NCI-H2196 treated with DMSO at 0.1 percent for 48 hours (cell line): ENCODE results near the gene ANKRD34B.
"Not testable (repeated sequence)": the region's sequence is repeated elsewhere in the genome, so short reads cannot be mapped to it uniquely, and the experiment has no call there.

Experiments
- DNase-seq: peaks from one replicate; lab custom pipeline; 2025; ENCODE audit not compliant: unreplicated experiment; lab: John Stamatoyannopoulos, UW

ANKRD34B gene

DNA sequence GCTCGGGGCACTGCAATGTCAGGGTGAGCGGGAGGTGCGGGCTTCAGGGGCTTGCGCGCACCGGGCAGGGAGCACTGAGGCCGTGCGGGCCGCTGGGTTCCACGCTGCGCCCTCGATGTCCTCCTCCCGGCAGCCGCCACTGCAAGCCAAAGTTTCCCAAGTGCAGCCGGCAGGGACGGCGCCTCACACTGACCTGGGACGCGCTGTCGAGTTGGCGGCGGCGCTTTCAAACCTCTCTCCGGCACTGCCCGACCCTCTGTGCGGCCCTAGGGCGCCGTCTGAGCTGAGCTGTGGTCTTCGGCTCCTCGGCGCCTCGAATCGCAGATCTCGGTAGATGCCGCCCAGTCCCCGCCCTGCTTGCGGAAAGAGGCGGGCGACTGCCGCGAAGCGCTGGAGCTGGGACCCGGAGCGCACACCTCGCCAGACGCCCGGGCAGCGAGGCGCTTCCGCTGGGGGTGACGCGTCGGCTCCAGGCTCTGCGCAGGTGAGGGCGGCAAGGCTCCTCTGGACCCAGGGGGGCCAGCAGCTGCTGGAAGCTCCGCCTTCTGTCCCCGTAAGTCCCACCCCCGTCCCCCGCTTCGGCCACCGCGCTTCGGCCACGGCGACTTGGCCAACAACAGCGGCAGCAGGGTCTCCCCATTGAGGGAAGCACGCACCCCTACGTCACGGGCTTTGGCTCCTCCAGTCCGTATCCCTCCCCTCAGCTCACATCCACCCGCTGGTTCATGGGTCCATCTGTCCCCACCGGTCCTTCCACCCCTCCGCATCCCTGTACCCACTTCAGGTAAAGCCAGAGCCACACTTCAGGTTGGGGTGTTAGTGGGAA, at the start of gene ANKRD34B:
TSS of gene ANKRD34B (minus strand) at position 320 of the 826 bp plus-strand sequence. CDS start 10,261 bp downstream, outside the sequence.
- DNase-seq, result no peak

DNA sequence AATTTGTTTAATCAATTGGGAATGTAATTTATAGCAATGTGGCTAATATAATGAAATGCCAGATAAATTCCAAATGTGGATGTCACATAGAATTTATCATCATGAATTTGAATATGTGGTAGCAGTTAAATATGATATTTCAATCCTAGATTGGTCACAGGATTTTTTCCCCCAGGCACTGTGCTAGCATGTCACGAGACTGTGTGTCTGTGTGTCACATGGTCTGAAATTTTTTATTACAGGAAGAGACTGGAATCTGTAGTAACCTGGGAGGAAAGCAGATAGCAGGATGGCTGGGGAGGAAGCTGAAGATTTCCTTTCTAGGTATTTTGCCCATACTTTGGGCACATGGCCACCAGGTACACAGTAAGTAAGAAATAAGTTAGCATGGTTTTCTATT, 49.0 kb upstream of the ANKRD34B start:
- no peak for DNase-seq

DNA sequence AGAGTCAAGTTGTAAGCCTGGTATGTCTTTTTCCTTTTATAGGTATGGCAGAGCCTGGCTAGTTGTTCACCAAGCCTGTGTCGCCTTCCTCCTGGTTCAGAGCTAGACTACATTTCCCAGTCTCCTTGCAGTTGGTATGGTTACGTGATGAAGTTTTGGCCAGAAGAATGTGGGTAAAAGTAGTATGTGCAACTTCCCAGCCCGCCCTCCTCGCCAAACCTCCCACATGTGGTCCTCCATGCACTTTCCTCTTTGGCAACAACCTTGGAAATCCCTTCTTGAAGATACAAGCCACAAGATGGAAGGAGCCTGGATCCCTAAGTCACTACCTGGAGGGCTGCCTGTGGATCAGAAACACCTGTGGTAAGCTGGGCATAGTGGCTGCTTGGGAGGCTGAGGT, 48.4 kb upstream of the ANKRD34B start:
- no peak for DNase-seq

DNA sequence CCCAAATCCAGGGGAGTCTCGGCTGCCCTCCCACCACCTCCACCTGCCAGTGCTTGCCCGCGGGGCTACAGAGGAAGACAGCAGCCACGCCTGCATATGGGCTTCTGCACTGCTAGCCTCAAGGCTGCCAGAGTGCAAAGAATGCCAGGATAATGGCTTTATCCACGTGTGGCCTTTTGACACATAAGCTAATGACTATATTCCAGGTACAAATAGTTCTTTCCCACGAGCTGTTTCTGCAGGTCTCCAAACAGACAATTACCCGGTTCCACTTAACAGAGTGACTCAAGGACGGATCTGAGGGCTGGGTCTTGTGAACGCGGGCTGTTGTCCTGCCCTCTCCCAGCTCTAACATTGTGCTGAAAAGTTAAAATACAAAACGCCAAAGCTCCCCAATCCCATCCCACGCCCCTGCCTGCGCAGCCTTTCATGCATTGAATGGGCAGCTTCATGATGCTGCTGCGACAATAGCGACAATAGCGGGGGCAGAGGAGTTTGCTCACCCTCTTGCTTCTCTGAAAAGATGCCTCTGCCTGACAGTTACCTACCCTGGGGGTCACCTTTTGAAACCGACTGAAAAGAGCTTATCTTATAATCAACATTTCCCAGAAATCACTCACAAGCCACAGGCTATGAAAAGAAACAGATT, 45.3 kb upstream of the ANKRD34B start:
- DNase-seq, result no peak

DNA sequence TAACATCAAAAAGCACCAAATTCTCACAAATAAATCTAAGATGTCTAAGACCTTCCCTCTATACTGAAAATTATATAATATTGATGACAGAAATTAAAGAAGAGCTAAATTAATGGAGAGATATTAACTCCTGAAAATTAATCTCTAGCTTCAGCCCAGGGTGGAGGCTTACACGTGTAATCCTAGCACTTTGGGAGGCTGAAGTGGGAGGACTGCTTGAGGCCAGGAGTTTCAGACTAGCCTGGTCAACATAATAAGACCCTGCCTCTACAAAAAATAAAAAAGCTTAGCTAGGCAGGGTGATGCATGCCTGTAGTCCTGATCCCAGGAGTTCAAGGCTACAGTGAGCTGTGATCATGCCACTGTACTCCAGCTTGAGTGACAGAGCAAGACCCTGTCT, 39.6 kb upstream of the ANKRD34B start:
- no peak for DNase-seq

DNA sequence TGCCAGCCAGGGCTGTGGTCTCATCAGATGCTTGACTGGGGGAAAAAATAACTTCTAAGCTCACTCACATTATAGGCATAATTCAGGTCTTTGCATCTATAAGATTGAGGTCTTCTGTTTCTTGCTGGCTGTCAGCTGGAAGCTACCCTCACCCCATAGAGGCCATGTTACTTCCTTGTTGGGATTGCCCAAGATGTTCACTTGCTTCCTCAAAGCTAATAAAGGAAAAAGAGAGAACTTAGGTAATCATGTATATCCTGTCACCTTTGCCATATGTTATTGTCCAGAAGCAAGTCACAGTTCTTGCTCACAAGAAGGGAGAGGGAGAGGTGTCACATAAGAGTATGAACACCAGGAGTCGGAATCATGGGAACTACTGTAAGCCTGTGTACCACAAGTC, 38.7 kb upstream of the ANKRD34B start:
- DNase-seq, result no peak

DNA sequence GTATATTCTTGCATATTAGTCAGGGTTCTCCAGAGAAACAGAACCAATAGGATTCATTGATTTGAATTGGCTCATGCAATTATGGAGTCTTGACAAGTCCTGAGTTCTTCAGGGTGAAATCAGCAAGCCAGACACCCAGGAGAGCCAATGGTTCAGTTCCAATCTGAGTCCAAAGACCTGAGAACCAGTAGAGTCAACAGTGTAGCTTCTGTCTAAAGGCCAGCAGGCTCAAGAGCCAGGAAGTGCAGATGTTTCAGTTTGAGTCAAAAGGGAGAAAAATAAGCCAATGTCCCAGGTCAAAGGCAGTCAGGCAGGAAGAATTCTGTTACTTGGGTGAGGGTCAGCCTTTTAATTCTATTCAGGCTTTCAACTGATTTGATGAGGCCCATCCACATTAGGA, 37.8 kb upstream of the ANKRD34B start:
- no peak for DNase-seq

DNA sequence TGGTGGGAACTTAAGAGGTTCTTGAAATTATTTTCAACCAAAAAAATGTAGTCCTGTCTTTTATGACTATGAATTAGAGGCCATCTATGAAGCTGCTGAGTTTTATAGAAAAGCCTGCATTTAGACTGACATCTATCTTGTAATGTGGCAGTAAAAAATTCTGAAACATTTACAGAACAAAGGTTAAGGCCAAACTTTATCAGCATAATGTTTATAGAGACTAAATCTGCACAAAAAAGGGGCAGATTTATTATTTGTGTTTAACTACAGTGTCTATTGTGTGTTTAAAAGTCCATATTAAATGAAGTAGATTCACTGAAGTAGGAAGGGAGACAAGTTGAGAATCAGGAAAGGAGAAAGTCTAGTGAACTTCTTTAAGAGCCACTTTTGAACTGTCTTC, 37.3 kb upstream of the ANKRD34B start:
- no peak for DNase-seq

DNA sequence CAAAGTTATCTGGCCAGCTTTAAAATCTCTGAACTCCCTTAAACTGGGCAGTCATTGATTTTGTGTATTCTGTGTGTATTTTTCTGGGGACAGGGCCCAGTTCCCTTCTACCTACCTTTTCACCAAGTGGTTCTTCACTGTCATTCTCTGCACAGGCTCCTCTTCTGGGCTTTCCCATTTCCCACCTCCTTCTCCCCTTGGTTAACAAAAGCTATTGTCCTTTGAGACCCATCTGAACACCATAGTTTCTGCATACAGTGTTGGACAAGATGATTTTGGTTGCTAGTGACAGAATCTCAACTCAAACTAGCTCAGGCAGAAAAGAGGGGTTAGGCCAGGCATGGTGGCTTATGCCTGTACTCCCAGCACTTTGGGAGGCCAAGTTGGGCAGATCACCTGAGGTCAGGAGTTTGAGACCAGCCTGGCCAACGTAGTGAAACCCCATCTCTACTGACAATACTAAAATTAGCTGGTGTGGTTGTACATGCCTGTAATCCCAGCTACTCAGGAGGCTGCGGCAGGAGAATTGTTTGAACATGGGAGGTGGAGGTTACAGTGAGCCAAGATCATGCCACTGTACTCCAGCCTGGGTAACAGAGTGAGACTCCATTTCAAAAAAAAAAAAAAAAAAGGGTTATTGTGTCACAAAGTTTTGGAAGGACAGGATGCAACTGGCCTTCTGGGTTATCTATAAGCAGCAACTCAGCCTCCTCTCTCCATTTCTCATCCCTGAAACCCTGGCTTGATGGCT, 31.0 kb upstream of the ANKRD34B start:
- DNase-seq, result no peak

DNA sequence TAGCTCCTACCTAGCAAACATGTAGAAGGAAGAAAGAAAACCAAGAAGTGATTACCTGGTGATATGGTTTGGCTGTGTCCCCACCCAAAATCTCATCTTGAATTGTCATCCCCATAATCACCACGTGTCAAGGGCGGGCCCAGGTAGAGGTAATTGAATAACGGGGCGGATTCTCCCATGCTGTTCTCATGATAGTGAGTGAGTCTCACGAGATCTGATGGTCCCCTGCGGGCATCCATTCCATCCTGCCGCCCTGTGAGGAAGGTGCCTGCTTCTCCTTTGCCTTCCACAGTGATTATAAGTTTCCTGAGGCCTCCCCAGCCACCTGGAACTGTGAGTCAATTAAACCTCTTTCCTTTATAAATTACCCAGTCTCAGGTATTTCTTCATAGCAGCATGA, 27.4 kb upstream of the ANKRD34B start:
- DNase-seq, result no peak

DNA sequence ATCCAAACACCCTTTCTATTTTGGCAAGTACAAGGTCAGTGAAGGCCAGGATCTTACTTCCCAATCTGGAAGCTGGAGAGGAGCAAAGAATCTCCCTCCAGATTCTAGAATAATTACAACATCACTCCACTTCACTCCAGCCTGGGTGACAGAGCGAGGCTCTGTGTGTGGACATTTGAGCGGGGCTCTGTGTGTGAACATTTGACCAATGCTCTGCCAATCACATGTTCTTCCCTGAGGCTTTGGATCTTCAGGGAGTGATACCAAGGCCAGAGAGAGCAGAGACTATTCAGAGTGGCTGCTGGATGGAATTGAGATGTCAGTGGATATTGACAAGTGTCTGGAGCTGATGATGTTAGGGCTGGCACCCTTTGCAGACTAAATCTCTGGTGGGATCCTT, 24.7 kb upstream of the ANKRD34B start:
- no peak for DNase-seq

DNA sequence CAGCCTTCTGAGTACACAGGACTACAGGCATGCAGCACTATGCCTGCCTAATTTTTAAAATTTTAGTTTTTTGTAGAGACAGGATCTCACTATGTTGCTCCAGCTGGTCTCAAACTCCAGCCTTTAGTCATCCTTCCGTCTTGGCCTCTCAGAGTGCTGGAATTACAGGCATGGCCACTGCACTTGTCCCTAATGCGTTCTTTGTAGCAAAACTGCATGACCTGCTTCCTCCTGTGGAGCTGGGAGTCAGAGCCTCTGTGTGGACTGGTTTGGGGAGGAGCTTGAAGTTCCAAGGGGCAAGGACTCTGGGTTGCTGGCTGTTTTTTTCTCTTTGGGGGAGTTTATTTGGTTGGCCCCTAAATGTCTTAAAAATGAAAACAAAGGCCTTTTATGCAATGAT, 22.7 kb upstream of the ANKRD34B start:
- no peak for DNase-seq

DNA sequence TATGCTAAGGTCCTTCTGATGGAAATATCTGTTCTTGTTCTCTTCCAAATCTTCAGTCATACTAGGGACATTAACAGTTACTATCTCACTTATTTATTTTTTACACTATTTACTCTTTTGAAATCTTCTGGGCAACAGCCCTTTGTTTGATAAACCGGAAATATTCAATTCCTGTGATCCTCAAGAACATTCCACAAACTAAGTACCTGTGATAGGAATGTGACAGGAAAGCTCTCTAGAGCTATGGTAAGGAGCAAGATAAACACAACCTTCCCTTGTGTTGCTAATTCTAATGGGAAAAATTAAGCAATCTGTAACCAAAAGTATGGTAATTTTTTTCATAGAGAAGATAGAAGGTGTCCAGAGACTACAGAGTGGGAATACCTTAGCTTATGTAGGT, 22.0 kb upstream of the ANKRD34B start:
- no peak for DNase-seq

DNA sequence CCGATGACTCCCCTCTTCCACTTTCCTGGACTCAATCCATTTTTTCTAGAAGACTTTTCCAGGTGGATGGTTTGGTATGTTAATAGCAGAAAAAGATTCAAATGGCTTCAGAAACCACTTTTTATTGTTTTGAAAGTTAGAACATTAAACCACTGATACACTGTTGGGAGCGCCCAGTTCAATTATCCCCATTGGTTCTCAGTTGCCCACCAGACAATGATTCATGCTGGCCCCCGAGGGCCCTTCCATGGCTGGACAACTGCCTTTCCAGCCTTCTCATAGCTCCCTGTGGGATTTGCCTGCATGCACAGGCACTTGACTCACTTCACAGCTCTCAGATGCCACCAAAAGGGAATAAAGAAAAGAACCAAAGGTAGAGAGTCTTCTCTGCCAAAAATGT, 21.3 kb upstream of the ANKRD34B start:
- DNase-seq, result no peak

DNA sequence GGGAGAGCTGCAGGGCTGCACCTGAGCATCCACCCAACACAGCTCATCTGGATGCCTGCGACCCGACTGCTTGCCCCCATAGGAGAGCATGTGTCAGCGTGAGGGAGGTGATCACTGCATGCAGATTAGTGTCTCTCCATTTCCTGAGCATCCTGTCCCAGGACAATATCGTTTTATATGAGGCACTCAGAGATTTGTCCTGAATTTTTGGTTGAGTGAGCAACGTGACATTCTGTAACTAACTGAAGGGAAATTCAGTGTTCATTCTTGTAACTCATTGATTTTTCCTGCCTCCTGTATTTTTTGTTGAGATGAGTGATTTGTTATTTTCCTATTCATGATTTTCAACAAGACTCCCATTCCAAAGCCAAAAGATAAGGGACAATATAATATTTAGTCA, 20.7 kb upstream of the ANKRD34B start:
- no peak for DNase-seq

DNA sequence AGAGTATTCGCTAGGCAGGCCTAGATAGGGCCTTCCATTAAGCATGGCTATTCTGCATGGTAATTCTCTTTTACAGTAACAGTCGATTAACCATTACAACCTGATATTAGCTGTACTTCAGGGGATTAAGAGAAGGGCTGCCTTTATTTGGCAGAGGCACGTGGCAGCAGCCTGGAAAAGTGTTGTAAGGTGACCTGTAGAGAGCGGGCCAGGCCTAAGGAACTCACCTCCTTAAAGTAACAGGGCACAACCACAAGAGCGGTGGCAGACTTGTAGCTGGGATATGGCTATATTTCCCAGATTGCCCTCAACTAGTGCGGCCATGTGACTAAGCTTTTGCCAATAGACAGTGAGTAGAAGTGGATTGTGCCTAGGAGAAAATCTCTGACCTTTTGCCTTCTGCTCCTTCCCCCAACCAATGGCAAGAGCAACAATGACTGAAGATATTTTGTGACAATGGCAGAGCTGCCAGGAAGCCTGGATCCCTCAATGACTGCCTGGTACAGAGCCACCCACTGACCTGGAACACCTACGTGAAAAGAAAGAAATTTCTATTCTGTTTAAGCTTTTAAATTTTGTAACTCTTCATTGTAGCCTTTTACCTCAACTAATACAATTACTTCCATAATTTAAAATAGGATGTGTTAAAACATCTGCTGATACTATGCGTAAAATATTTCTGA, 18.9 kb upstream of the ANKRD34B start:
- DNase-seq, result no peak

DNA sequence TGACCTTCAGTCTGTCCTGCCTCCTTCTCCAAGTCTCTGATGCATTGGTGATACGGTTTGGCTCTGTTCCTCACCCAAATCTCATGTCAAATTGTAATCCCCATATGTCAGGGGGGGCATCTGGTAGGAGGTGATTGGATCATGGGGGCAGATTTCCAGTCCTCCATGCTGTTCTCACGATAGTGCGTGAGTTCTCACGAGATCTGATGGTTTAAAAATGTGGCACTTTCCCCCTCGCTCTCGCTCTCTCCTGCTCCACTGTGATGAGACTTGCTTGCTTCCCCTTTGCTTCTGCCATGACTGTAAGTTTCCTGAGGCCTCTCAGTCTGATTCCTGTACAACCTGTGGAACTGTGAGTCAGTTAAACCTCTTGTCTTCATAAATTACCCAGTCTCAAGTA, 14.7 kb upstream of the ANKRD34B start:
- no peak for DNase-seq

DNA sequence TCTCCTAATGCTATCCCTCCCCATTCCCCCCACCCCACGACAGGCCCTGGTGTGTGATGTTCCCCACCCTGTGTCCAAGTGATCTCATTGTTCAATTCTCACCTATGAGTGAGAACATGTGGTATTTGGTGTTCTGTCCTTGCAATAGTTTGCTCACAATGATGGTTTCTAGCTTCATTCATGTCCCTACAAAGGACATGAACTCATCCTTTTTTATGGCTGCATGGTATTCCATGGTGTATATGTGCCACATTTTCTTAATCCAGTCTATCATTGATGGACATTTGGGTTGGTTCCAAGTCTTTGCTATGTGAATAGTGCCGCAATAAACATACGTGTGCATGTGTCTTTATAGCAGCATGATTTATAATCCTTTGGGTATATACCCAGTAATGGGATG, 10.2 kb upstream of the ANKRD34B start:
- not testable (repeated sequence) for DNase-seq

DNA sequence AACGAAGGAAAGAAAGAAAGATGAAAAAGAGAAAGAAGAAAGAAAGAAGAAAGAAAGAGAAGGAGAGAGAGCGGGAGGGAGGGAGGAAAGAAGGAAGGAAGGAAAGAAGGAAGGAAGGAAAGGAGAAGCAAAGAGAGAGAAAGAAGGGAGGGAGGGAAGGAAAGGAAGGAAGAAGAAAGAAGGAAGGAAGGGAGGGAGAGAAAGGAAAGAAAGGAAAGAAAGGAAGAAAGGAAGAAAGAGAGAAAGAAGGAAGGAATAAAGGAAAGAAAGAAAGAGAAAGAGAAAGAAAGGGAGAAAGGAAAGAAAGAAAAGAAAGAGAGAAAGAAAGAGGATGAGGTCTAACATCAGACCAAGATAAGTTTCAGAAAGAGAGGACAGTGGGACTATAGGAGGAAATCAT, 9.0 kb upstream of the ANKRD34B start:
- DNase-seq, result no peak

DNA sequence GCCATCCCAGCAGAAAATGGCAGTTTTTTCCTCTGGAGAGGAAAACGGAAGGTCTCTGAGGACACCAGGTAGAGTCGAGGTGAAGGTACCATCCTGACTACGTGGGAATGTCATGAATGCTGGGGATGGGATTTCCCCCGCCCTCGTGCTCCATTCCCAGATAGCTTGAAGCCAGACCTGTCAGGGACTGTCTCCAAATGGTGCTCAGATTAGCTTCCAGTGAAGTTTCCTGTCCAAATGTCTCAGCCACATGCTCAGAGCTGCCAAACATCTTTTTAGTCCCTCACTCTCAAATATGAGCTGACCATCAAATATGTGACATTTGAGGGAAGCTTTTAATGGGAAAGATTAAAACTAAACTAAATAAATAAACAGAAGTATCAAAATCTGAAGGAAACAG, 7.6 kb upstream of the ANKRD34B start:
- DNase-seq, result no peak

DNA sequence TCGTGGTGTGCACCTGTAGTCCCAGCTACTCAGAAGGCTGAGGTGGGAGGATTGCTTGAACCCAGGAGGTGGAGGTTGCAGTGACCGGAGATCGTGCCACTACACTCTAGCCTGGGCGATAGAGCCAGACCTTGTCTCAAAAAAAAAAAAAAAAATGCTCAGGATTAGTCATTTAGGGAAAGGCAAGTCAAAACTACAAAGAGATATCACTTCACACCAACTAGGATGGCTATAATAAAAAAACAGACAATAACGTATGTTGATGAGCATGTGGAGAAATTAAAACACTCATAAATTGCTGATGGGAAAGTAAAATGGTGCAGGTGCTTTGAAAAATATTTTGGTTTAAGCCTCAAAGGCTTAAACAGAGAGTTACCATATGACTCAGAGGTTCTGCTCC, 6.3 kb upstream of the ANKRD34B start:
- DNase-seq, result no peak
